Measurements from ENCODE around the gene DNAH10.
A peak's percentile ranks its signal among the peaks of the same experiment; 100 is the strongest.

Gene DNAH10

GRCh38 chr12:123846340-123846739, 84.2 kb downstream of the DNAH10 start:
- DNase-seq = no peak

GRCh38 chr12:123847019-123847418, 84.9 kb downstream of the DNAH10 start:
- no peak for DNase-seq

- no peak for DNase-seq
These were observed 85.8 kb downstream of the DNAH10 start for GRCh38 chr12:123847876-123848275.

GRCh38 chr12:123849517-123849916, 87.4 kb downstream of the DNAH10 start:
- DNase-seq = no peak

GRCh38 chr12:123850246-123851134, 88.4 kb downstream of the DNAH10 start:
- no peak for DNase-seq

- DNase-seq = no peak
These were observed 91.4 kb downstream of the DNAH10 start for GRCh38 chr12:123853396-123854070.

GRCh38 chr12:123854232-123854631, 92.1 kb downstream of the DNAH10 start:
- no peak for DNase-seq

GRCh38 chr12:123854918-123855317, 92.8 kb downstream of the DNAH10 start:
- DNase-seq = no peak

- DNase-seq = no peak
These were observed 94.6 kb downstream of the DNAH10 start for GRCh38 chr12:123856681-123857080.

GRCh38 chr12:123858176-123858575, 96.1 kb downstream of the DNAH10 start:
- DNase-seq = no peak

GRCh38 chr12:123859035-123859434, 96.9 kb downstream of the DNAH10 start:
- DNase-seq = no peak

GRCh38 chr12:123860377-123860776, 98.3 kb downstream of the DNAH10 start:
- no peak for DNase-seq

GRCh38 chr12:123861392-123861791, 99.3 kb downstream of the DNAH10 start:
- DNase-seq = no peak

GRCh38 chr12:123867141-123867540, 105.0 kb downstream of the DNAH10 start:
- DNase-seq = no peak

GRCh38 chr12:123868791-123869190, 106.7 kb downstream of the DNAH10 start:
- no peak for DNase-seq

GRCh38 chr12:123873793-123874192, 111.7 kb downstream of the DNAH10 start:
- no peak for DNase-seq

GRCh38 chr12:123877968-123878367, 115.9 kb downstream of the DNAH10 start:
- DNase-seq = no peak

- DNase-seq = no peak
These were observed 117.0 kb downstream of the DNAH10 start for GRCh38 chr12:123879101-123879500.

- DNase-seq = no peak
These were observed 117.6 kb downstream of the DNAH10 start for GRCh38 chr12:123879691-123880090.

- DNase-seq = no peak
These were observed 120.1 kb downstream of the DNAH10 start for GRCh38 chr12:123882161-123882705.

GRCh38 chr12:123886258-123886657, 124.2 kb downstream of the DNAH10 start:
- no peak for DNase-seq

- peak; percentile 21 for DNase-seq
These were observed 125.0 kb downstream of the DNAH10 start for GRCh38 chr12:123886931-123887582.

- no peak for DNase-seq
These were observed 126.9 kb downstream of the DNAH10 start for GRCh38 chr12:123888989-123889388.
